GM23338 (cell line): Measurements from ENCODE around the gene IL7R. TPM values are rescaled to one million over a fixed set of nuclear protein-coding genes. Genes with fewer than 3 reads are reported as not detected.

Experiments
- ATAC-seq: fragments of 200-7000 bp; cut with Tn5 transposase; 3 replicates; pipeline ENCODE4 v1.9.1; 2020
- DNase-seq: peaks from one replicate; pipeline ENCODE4 v3.0.0-alpha.2; 2015; ENCODE audit warnings: low spot score
- H2AFZ ChIP-seq: fragments of 200-600 bp; sonication (generic); 2 replicates; pipeline ENCODE4 v1.8.0; 2016; ENCODE audit warnings: antibody characterized with exemption, mild to moderate bottlenecking, moderate library complexity
- H3F3A ChIP-seq: fragments of 200-600 bp; sonication (generic); replicated peaks from 2 replicates; pipeline ENCODE4 v1.8.0; 2017; ENCODE audit warnings: antibody characterized with exemption, mixed run types, low read depth
- H3K27ac ChIP-seq: fragments of 200-600 bp; sonication (generic); 2 replicates; pipeline ENCODE4 v1.6.1; 2016; ENCODE audit warnings: low read depth
- H3K27me3 ChIP-seq: fragments of 200-600 bp; sonication (generic); 2 replicates; pipeline ENCODE4 v1.8.0; 2016; ENCODE audit warnings: mild to moderate bottlenecking, mixed run types, moderate library complexity; ENCODE audit not compliant: insufficient read depth
- H3K36me3 ChIP-seq: fragments of 200-600 bp; sonication (generic); 2 replicates; pipeline ENCODE4 v1.8.0; 2016; ENCODE audit warnings: mild to moderate bottlenecking; ENCODE audit not compliant: insufficient read depth
- H3K4me1 ChIP-seq: fragments of 200-600 bp; sonication (generic); 2 replicates; pipeline ENCODE4 v1.8.0; 2016; ENCODE audit warnings: mild to moderate bottlenecking, moderate library complexity; ENCODE audit not compliant: insufficient read depth
- H3K4me2 ChIP-seq: fragments of 200-600 bp; sonication (generic); 2 replicates; pipeline ENCODE4 v1.7.1; 2017; ENCODE audit warnings: mixed run types
- H3K4me3 ChIP-seq: fragments of 200-600 bp; sonication (generic); 2 replicates; pipeline ENCODE4 v1.6.1; 2016; ENCODE audit warnings: mixed run types
- H3K79me2 ChIP-seq: fragments of 200-600 bp; sonication (generic); replicated peaks from 2 replicates; pipeline ENCODE4 v1.8.0; 2017; ENCODE audit warnings: mild to moderate bottlenecking; ENCODE audit not compliant: insufficient read depth
- H3K9me2 ChIP-seq: fragments of 200-600 bp; sonication (generic); 2 replicates; pipeline ENCODE4 v1.8.0; 2017; ENCODE audit not compliant: insufficient read depth
- H4K20me1 ChIP-seq: fragments of 200-600 bp; sonication (generic); replicated peaks from 2 replicates; pipeline ENCODE4 v1.8.0; 2017; ENCODE audit warnings: mild to moderate bottlenecking; ENCODE audit not compliant: insufficient read depth
- H3K27ac Mint-ChIP-seq: 2 replicates; pipeline ENCODE4 v1.8.0; 2020; ENCODE audit warnings: inconsistent platforms, mild to moderate bottlenecking, moderate library complexity, mixed read lengths
- H3K27me3 Mint-ChIP-seq: 3 replicates; pipeline ENCODE4 v1.8.0; 2022; ENCODE audit warnings: low read depth, mild to moderate bottlenecking, moderate library complexity, mixed read lengths, inconsistent platforms; ENCODE audit not compliant: insufficient read depth, poor library complexity
- H3K36me3 Mint-ChIP-seq: 3 replicates; pipeline ENCODE4 v1.8.0; 2021; ENCODE audit warnings: low read depth, mild to moderate bottlenecking, inconsistent platforms, moderate library complexity, mixed read lengths
- H3K4me1 Mint-ChIP-seq: 3 replicates; pipeline ENCODE4 v1.8.0; 2020; ENCODE audit warnings: mild to moderate bottlenecking, inconsistent platforms, mixed read lengths
- H3K4me3 Mint-ChIP-seq: 3 replicates; pipeline ENCODE4 v1.8.0; 2021; ENCODE audit warnings: moderate library complexity, mild to moderate bottlenecking, inconsistent platforms, mixed read lengths
- H3K9me3 Mint-ChIP-seq: 3 replicates; pipeline ENCODE4 v1.8.0; 2020; ENCODE audit warnings: moderate library complexity, mild to moderate bottlenecking, inconsistent platforms, mixed read lengths
- CREB1 ChIP-seq: fragments of 250-450 bp; sonication (Bioruptor Pico); IDR thresholded peaks from 2 replicates; pipeline ENCODE4 v1.5.0; 2020; ENCODE audit warnings: low read depth, mild to moderate bottlenecking, moderate library complexity
- CTCF ChIP-seq, 2 experiments: fragments of 200-600 bp in 1 of 2; sonication (generic) in 1 of 2; conservative IDR thresholded peaks; 2 replicates each; pipeline versions ENCODE4 v1.5.1 to v1.6.1; 2016 to 2017; ENCODE audit warnings: antibody characterized with exemption in 2 of 2, low read depth in 2 of 2, mild to moderate bottlenecking in 2 of 2, moderate library complexity in 1 of 2
- EZH2 ChIP-seq: fragments of 200-600 bp; sonication (generic); IDR thresholded peaks from one replicate; pipeline ENCODE4 v1.8.0; 2017; ENCODE audit warnings: antibody characterized with exemption, mild to moderate bottlenecking, low read depth; ENCODE audit not compliant: unreplicated experiment
- EZH2phosphoT487 ChIP-seq: fragments of 200-600 bp; sonication (generic); IDR thresholded peaks from one replicate; pipeline ENCODE4 v1.8.1; 2018; ENCODE audit warnings: antibody characterized with exemption; ENCODE audit not compliant: unreplicated experiment
- NANOG ChIP-seq: IDR thresholded peaks from 2 replicates; pipeline ENCODE4 v1.6.1; 2016; ENCODE audit warnings: antibody characterized with exemption, borderline replicate concordance
- POLR2AphosphoS5 ChIP-seq: IDR thresholded peaks from 2 replicates; pipeline ENCODE4 v1.6.1; 2016; ENCODE audit warnings: antibody characterized with exemption, low read depth
- STAT1 ChIP-seq: IDR thresholded peaks from one replicate; pipeline ENCODE4 v1.6.1; 2016; ENCODE audit warnings: antibody characterized with exemption; ENCODE audit not compliant: unreplicated experiment
- ZNF114 ChIP-seq: fragments of 250-450 bp; sonication (Bioruptor Pico); IDR thresholded peaks from 2 replicates; pipeline ENCODE4 v1.5.0; 2020; ENCODE audit warnings: mild to moderate bottlenecking, moderate library complexity
- ZNF331 ChIP-seq: fragments of 250-450 bp; sonication (Bioruptor Pico); IDR thresholded peaks from 2 replicates; pipeline ENCODE4 v1.5.0; 2020; ENCODE audit warnings: low read depth, mild to moderate bottlenecking, moderate library complexity
- ZNF462 ChIP-seq: fragments of 250-450 bp; sonication (Bioruptor Pico); IDR thresholded peaks from 2 replicates; pipeline ENCODE4 v1.5.0; 2020; ENCODE audit warnings: mild to moderate bottlenecking, moderate library complexity
- polyA plus RNA-seq: library from polyadenylated mRNA; unstranded; fragments of >200 nt; fragmentation: Nextera tagmentation; extraction: Ambion mirVana; gene quantifications from 2 replicates; pipeline ENCODE4 v1.2.1, GENCODE V29; 2016
- total RNA-seq: library from RNA; depleted of rRNA; stranded (reverse); fragments of >200 nt; shearing (Covaris generic); gene quantifications from 2 replicates; pipeline ENCODE4 v1.2.3, GENCODE V29; 2014

IL7R gene
- total and polyA plus RNA-seq, 2 experiments from 2014 or later: not detected

- H3K4me1 ChIP-seq: peaks cover 11% of the 10 kb centered on the region
- no peaks in the 10 kb centered on the region for H3K79me2 ChIP-seq
- ATAC-seq (no peak), DNase-seq (no peak)
- H2AFZ ChIP-seq: no peak overlapping the region
- Mint-ChIP-seq H3K27me3 (peaks cover under 1% of the 10 kb centered on the region), H3K9me3 (peaks cover 9% of the 10 kb centered on the region; the same call in 2 of the 3 replicates), H3K4me3 (no peak overlapping the region), H3K36me3 (no peaks in the 10 kb centered on the region), H3K27ac (no peak overlapping the region), H3K4me1 (peaks cover 11% of the 10 kb centered on the region; the same call in 2 of the 3 replicates)
- TF ChIP-seq CTCF (conservative IDR thresholded peaks at IDR 0.05; ENCODE audit: low read depth in 2 of 2) (no peak), ZNF114 (CRISPR knock-in tag) (no peak), CREB1 (CRISPR knock-in tag) (no peak), EZH2 (no peak), ZNF331 (no peak), STAT1 (no peak), NANOG (no peak), POLR2AphosphoS5 (no peak), EZH2phosphoT487 (no peak)
- no peaks in the 10 kb centered on the region for H3K27me3 ChIP-seq
- H4K20me1 ChIP-seq: no peaks in the 10 kb centered on the region
- no peak overlapping the region for H3K4me3 ChIP-seq
- peaks cover 5% of the 10 kb centered on the region; the same call in 1 of the 2 replicates for H3K9me2 ChIP-seq
- no peaks in the 10 kb centered on the region for H3K36me3 ChIP-seq
- H3F3A ChIP-seq: no peaks in the 10 kb centered on the region
- H3K27ac ChIP-seq: no peak overlapping the region
- H3K4me2 ChIP-seq: no peak overlapping the region
Observed at GRCh38 chr5:35903631-35904203, 47.0 kb downstream of the IL7R start.

GRCh38 chr5:35904443-35905132 is 47.9 kb downstream of the IL7R start:
- H3K27ac Mint-ChIP-seq: no peak overlapping the region
- Histone ChIP-seq H3K4me3 (no peak overlapping the region), H3K4me1 (peaks cover 11% of the 10 kb centered on the region), H3K36me3 (no peaks in the 10 kb centered on the region), H3K79me2 (no peaks in the 10 kb centered on the region), H3K9me2 (peaks cover 5% of the 10 kb centered on the region; the same call in 1 of the 2 replicates), H2AFZ (no peak overlapping the region), H3K27ac (no peak overlapping the region), H3K4me2 (no peak overlapping the region), H4K20me1 (no peaks in the 10 kb centered on the region), H3K27me3 (no peaks in the 10 kb centered on the region), H3F3A (no peaks in the 10 kb centered on the region)
- no peak for ATAC-seq
- no peaks in the 10 kb centered on the region for H3K36me3 Mint-ChIP-seq
- DNase-seq: no peak
- H3K27me3 Mint-ChIP-seq: peaks cover 2% of the 10 kb centered on the region
- H3K4me3 Mint-ChIP-seq: no peak overlapping the region
- peaks cover 9% of the 10 kb centered on the region; the same call in 2 of the 3 replicates for H3K9me3 Mint-ChIP-seq
- peaks cover 13% of the 10 kb centered on the region; the same call in 2 of the 3 replicates for H3K4me1 Mint-ChIP-seq
- TF ChIP-seq POLR2AphosphoS5 (no peak), ZNF114 (CRISPR knock-in tag) (no peak), EZH2phosphoT487 (no peak), ZNF331 (no peak), EZH2 (no peak), ZNF462 (no peak), STAT1 (no peak), CREB1 (CRISPR knock-in tag) (no peak)
